Cardiac septum (tissue), 1 donor: ENCODE measurements around the gene SHISA9. TPM values are rescaled to one million over a fixed set of nuclear protein-coding genes. Genes with fewer than 3 reads are reported as not detected.
"Not testable (repeated sequence)": the region's sequence is repeated elsewhere in the genome, so short reads cannot be mapped to it uniquely, and the experiment has no call there.

Source experiments
- DNase-seq: peaks from one replicate; pipeline ENCODE4 v3.0.0-alpha.2; 2020; ENCODE audit warnings: low spot score
- intact Hi-C: fragments of 100-400 bp; cut with DNase I; formaldehyde crosslinking; loops from one replicate; pipeline ENCODE4 v1.14.0; 2022
- long read RNA-seq: library from polyadenylated mRNA; unstranded; transcript quantifications from one replicate; pipeline ENCODE4 v2.0.0, GENCODE V29; 2021
- total RNA-seq: library from RNA; stranded (reverse); fragmentation: NEBNext Ultra II Directional; extraction: Animal tissue kit (Norgen Biotek cat#: 25700); gene quantifications from one replicate; pipeline ENCODE4 v1.2.1, GENCODE V29; 2021
- donor health status: DM: no; HTN: no; CAD: no.

SHISA9 gene
- total RNA-seq, result 0.27 TPM
- long read RNA-seq, result 0 reads

- intact Hi-C loops, result no loop called here
- no peak for DNase-seq
Observed at GRCh38 chr16:12901597-12902461, at the start of gene SHISA9. SHISA9 (plus strand) TSS chr16:12901598.

- intact Hi-C loops, result no loop called here
Observed at GRCh38 chr16:12853972-12854371, 47.4 kb upstream of the SHISA9 start.

GRCh38 chr16:12857435-12857834 is 44.0 kb upstream of the SHISA9 start:
- DNase-seq, intact Hi-C loops: not testable (repeated sequence)

More at GRCh38 chr16:12853972-12854371, 47.4 kb upstream of the SHISA9 start:
- DNase-seq, result no peak

- intact Hi-C loops, result no loop called here
Observed at GRCh38 chr16:12862327-12862726, 39.1 kb upstream of the SHISA9 start.

GRCh38 chr16:12862941-12863340 is 38.5 kb upstream of the SHISA9 start:
- DNase-seq, result no peak
- intact Hi-C loops, result no loop called here

More at GRCh38 chr16:12862327-12862726, 39.1 kb upstream of the SHISA9 start:
- no peak for DNase-seq

GRCh38 chr16:12866981-12867551 is 34.3 kb upstream of the SHISA9 start:
- intact Hi-C loops, result no loop called here
- DNase-seq, result no peak

- intact Hi-C loops, result no loop called here
- no peak for DNase-seq
Observed at GRCh38 chr16:12868169-12868568, 33.2 kb upstream of the SHISA9 start.

- no peak for DNase-seq
- intact Hi-C loops, result no loop called here
Observed at GRCh38 chr16:12868788-12869187, 32.6 kb upstream of the SHISA9 start.

GRCh38 chr16:12869698-12870427 is 31.5 kb upstream of the SHISA9 start:
- intact Hi-C loops, result no loop called here
- DNase-seq, result no peak

- no peak for DNase-seq
- intact Hi-C loops, result no loop called here
Observed at GRCh38 chr16:12871784-12872183, 29.6 kb upstream of the SHISA9 start.

- intact Hi-C loops, result no loop called here
- no peak for DNase-seq
Observed at GRCh38 chr16:12874186-12874585, 27.2 kb upstream of the SHISA9 start.

- DNase-seq, result no peak
- intact Hi-C loops, result no loop called here
Observed at GRCh38 chr16:12876778-12877177, 24.6 kb upstream of the SHISA9 start.

GRCh38 chr16:12878973-12879372 is 22.4 kb upstream of the SHISA9 start:
- intact Hi-C loops, result no loop called here
- no peak for DNase-seq

GRCh38 chr16:12879812-12880211 is 21.6 kb upstream of the SHISA9 start:
- intact Hi-C loops, result no loop called here
- DNase-seq, result no peak

GRCh38 chr16:12881182-12881581 is 20.2 kb upstream of the SHISA9 start:
- intact Hi-C loops, result no loop called here
- DNase-seq, result no peak

- intact Hi-C loops, result no loop called here
- no peak for DNase-seq
Observed at GRCh38 chr16:12881740-12882139, 19.7 kb upstream of the SHISA9 start.

GRCh38 chr16:12885742-12886141 is 15.7 kb upstream of the SHISA9 start:
- intact Hi-C loops, result no loop called here
- no peak for DNase-seq

- no peak for DNase-seq
- intact Hi-C loops, result loop anchor here (10.0 kb wide), 1 partner anchor 983 kb away; no protein-coding TSS in a partner anchor
Observed at GRCh38 chr16:12891836-12892235, 9.6 kb upstream of the SHISA9 start.

- DNase-seq, result no peak
- intact Hi-C loops, result loop anchor here (10.0 kb wide), 1 partner anchor 982 kb away; no protein-coding TSS in a partner anchor
Observed at GRCh38 chr16:12893050-12893750, 8.2 kb upstream of the SHISA9 start.

- intact Hi-C loops, result loop anchor here (10.0 kb wide), 1 partner anchor 978 kb away; no protein-coding TSS in a partner anchor
- no peak for DNase-seq
Observed at GRCh38 chr16:12896562-12896961, 4.8 kb upstream of the SHISA9 start.
